Ovary (tissue), 9 donors: Measurements from ENCODE around the gene HIPK2. TPM values are rescaled to one million over a fixed set of nuclear protein-coding genes. Genes with fewer than 3 reads are reported as not detected.
A peak's percentile ranks its signal among the peaks of the same experiment; 100 is the strongest.

Source experiments
- DNase-seq, 5 donors: peaks; one replicate each; pipeline ENCODE4 v3.0.0-alpha.2; 2019 to 2020
- H3K27ac ChIP-seq, 2 donors: fragments of 200-600 bp; one replicate each; pipeline versions ENCODE4 v1.5.1 to v1.8.0; 2019 to 2022
- H3K27me3 ChIP-seq: fragments of 200-600 bp; one replicate; pipeline ENCODE4 v1.8.0; 2022
- H3K36me3 ChIP-seq: fragments of 200-600 bp; sonication (generic); one replicate; pipeline ENCODE4 v1.5.1; 2019
- H3K4me1 ChIP-seq: one replicate; pipeline ENCODE4 v1.8.1; 2013; ENCODE audit warnings: mild to moderate bottlenecking, moderate library complexity; ENCODE audit not compliant: insufficient read depth
- H3K4me3 ChIP-seq: fragments of 200-600 bp; sonication (generic); one replicate; pipeline ENCODE4 v1.5.1; 2017
- H3K9me3 ChIP-seq, 2 donors: fragments of 200-600 bp in 1 of 2; sonication (generic) in 1 of 2; one replicate each; pipeline versions ENCODE4 v1.5.1 to v1.8.1; 2013 to 2019; ENCODE audit warnings: mild to moderate bottlenecking in 1 of 2, moderate library complexity in 1 of 2
- CTCF ChIP-seq, 3 donors: fragments of 450-650 bp in 2 of 3; fragments of 200-600 bp in 1 of 3; IDR thresholded peaks; one replicate each; pipeline versions ENCODE4 v1.5.1 to v1.8.0; 2016 to 2022; ENCODE audit warnings: antibody characterized with exemption in 3 of 3, mild to moderate bottlenecking in 1 of 3
- EP300 ChIP-seq: sonication (generic); formaldehyde crosslinking; IDR thresholded peaks from one replicate; pipeline ENCODE4 v1.6.1; 2017; ENCODE audit warnings: antibody characterized with exemption
- POLR2A ChIP-seq: fragments of 450-650 bp; IDR thresholded peaks from one replicate; pipeline ENCODE4 v1.6.1; 2017; ENCODE audit warnings: antibody characterized with exemption, mild to moderate bottlenecking, moderate library complexity
- WGBS, 3 donors: extraction: QIAGEN DNeasy Blood & Tissue Kit in 1 of 3; methylation state at CpG; one replicate each; pipeline versions ENCODE4 v1.1.5 to v1.1.7; 2013 to 2017; 5-methylcytosine and 5-hydroxymethylcytosine counted together
- intact Hi-C, 4 donors: fragments of 100-400 bp; cut with DNase I; formaldehyde crosslinking; loops; one replicate each; pipeline versions ENCODE4 v1.11.0 to v1.15.1; 2022 to 2023
- polyA plus RNA-seq, 2 donors: library from polyadenylated mRNA; stranded (reverse); fragments of 200-250 nt in 1 of 2; fragments of 350-450 nt in 1 of 2; fragmentation: Illumina TruSeq in 1 of 2; extraction: RNeasy Lipid Tissue Mini Kit (QIAGEN cat#74804) in 1 of 2; gene quantifications; one replicate each; pipeline ENCODE4 v1.2.3, GENCODE V29; 2013 to 2014
- total RNA-seq, 7 donors: library from RNA; depleted of rRNA in 2 of 7; stranded (reverse); fragments of >200 nt in 2 of 7; fragmentation: NEBNext Ultra II Directional in 3 of 7; extraction: Animal tissue kit (Norgen Biotek cat#: 25700) in 3 of 7; gene quantifications; one replicate each; pipeline versions ENCODE4 v1.1.0 to v1.2.4, GENCODE V29; 2016 to 2023
- donor health status: DM: no; HTN: no; CAD: no; lungs with moderate emphysema.
- donor health status: DM: no; HTN: no; CAD: no.
- donor health status: Bipolar disorder and iron deficiency.
- donor health status: DM: yes; HTN: yes; CAD: no.
- donor health status: DM: no; HTN: no; CAD: no.
- donor health status: DM: yes; HTN: yes; CAD: no.

The HIPK2 gene
- total and polyA plus RNA-seq, 9 donors: 7.3 to 38.4 (median 28.1) TPM

GRCh38 chr7:139647814-139648390 is 129.9 kb downstream of the HIPK2 start:
- Histone ChIP-seq H3K27me3 (no peaks in the 10 kb centered on the region), H3K4me3 (no peak overlapping the region), H3K9me3 (no peaks in the 10 kb centered on the region), H3K27ac (no peak overlapping the region), H3K36me3 (no peaks in the 10 kb centered on the region), H3K4me1 (peaks cover 6% of the 10 kb centered on the region)
- TF ChIP-seq EP300 (no peak), CTCF (IDR thresholded peaks at IDR 0.05) (no peak), POLR2A (no peak)
- WGBS, 3 donors: 91 to 98% (median 98%) methylated on average over 2 of the region's 2 CpGs
- DNase-seq: no peak
- intact Hi-C loops: loop anchor here (5.0 to 10.0 kb wide), 3 partner anchors 127 to 354 kb away; partner anchors contain the start of gene HIPK2 (in 2 of the 4)

DNA sequence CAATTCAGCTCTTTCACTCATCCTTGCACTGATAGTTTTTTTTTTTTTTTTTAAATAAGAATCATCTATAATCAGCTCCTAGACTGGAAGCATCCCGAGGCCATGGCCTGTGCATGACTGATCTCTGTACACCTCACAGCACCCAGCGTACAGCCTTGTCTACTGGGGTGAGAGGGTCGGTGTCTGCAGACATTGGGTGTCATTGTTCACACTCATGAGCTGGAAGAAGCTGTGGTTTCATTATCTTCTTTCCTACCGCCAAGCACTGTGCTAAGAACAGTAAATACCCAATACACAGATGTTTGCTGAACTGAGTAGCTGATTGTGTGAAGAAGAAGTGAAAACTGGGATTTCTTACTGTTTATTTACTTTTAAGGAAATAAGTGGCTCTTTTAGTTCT is 130.7 kb downstream of the HIPK2 start:
- Histone ChIP-seq H3K27ac (no peak overlapping the region), H3K9me3 (no peaks in the 10 kb centered on the region), H3K4me3 (no peak overlapping the region), H3K27me3 (no peaks in the 10 kb centered on the region), H3K4me1 (peaks cover 5% of the 10 kb centered on the region), H3K36me3 (no peaks in the 10 kb centered on the region)
- no peak for TF ChIP-seq EP300
- no peak for TF ChIP-seq POLR2A
- TF ChIP-seq CTCF (IDR thresholded peaks at IDR 0.05): no peak
- WGBS, 3 donors: 86 to 91% (median 88%) methylated on average over 4 of the region's 4 CpGs
- intact Hi-C loops: loop anchor here (5.0 to 10.0 kb wide), 3 partner anchors 128 to 355 kb away; partner anchors contain the start of gene HIPK2 (in 2 of the 4)
- DNase-seq: no peak

- Histone ChIP-seq H3K4me3 (no peak overlapping the region), H3K27ac (no peak overlapping the region), H3K4me1 (peaks cover 3% of the 10 kb centered on the region), H3K36me3 (no peaks in the 10 kb centered on the region), H3K9me3 (no peaks in the 10 kb centered on the region), H3K27me3 (no peaks in the 10 kb centered on the region)
- WGBS, 3 donors: 89 to 93% (median 90%) methylated on average over 4 of the region's 4 CpGs
- no peak for DNase-seq
- intact Hi-C loops: loop anchor here (5.0 to 10.0 kb wide), 3 partner anchors 128 to 356 kb away; partner anchors contain the start of gene HIPK2 (in 2 of the 4)
- TF ChIP-seq POLR2A (no peak), CTCF (IDR thresholded peaks at IDR 0.05) (no peak), EP300 (no peak)
Measured at GRCh38 chr7:139646566-139646965, 131.2 kb downstream of the HIPK2 start.

- Histone ChIP-seq H3K9me3 (no peaks in the 10 kb centered on the region), H3K27ac (no peak overlapping the region), H3K27me3 (no peaks in the 10 kb centered on the region), H3K4me3 (no peak overlapping the region), H3K36me3 (no peaks in the 10 kb centered on the region), H3K4me1 (peaks cover 1% of the 10 kb centered on the region)
- 60 to 62% (median 61%) methylated on average over 19 of the region's 19 CpGs for WGBS, 3 donors
- DNase-seq: peak; percentile 73 to 83 (median 79)
- TF ChIP-seq EP300: no peak
- peak; percentile 64 to 83 (median 70) for TF ChIP-seq CTCF (IDR thresholded peaks at IDR 0.05)
- intact Hi-C loops: loop anchor here (5.0 to 10.0 kb wide), 3 partner anchors 129 to 356 kb away; partner anchors contain the start of gene HIPK2 (in 2 of the 4)
Measured at GRCh38 chr7:139645572-139646523, 131.9 kb downstream of the HIPK2 start.
